Neutrophil (primary cell): Measurements from ENCODE around the gene UBA52.

Experiments
- H3K27ac ChIP-seq: fragments of 200-600 bp; sonication (generic); 2 replicates; pipeline ENCODE4 v1.5.1; 2016; ENCODE audit warnings: mild to moderate bottlenecking, moderate library complexity
- H3K27me3 ChIP-seq: fragments of 200-600 bp; sonication (generic); 2 replicates; pipeline ENCODE4 v1.6.0; 2016; ENCODE audit warnings: mild to moderate bottlenecking
- H3K36me3 ChIP-seq: fragments of 200-600 bp; sonication (generic); 2 replicates; pipeline ENCODE4 v1.5.1; 2017
- H3K4me1 ChIP-seq, 2 experiments: fragments of 200-600 bp in 1 of 2; sonication (generic) in 1 of 2; 1 replicate in 1 of 2; 2 replicates in 1 of 2; pipeline versions ENCODE4 v1.5.1 to v1.6.1; 2013 to 2016; ENCODE audit warnings: low read depth in 1 of 2, low read length in 1 of 2, mild to moderate bottlenecking in 1 of 2, moderate library complexity in 1 of 2; ENCODE audit not compliant: control insufficient read depth in 1 of 2, insufficient read depth in 1 of 2
- H3K4me3 ChIP-seq, 2 experiments: fragments of 200-600 bp in 1 of 2; sonication (generic) in 1 of 2; 1 replicate in 1 of 2; 2 replicates in 1 of 2; pipeline ENCODE4 v1.5.1; 2013 to 2016; ENCODE audit warnings: low read depth in 1 of 2, low read length in 1 of 2, mild to moderate bottlenecking in 1 of 2, moderate library complexity in 1 of 2
- H3K9me3 ChIP-seq: fragments of 200-600 bp; sonication (generic); 2 replicates; pipeline ENCODE4 v1.5.1; 2016
- CTCF ChIP-seq: fragments of 200-600 bp; sonication (generic); IDR thresholded peaks from 2 replicates; pipeline ENCODE4 v1.5.1; 2016; ENCODE audit warnings: antibody characterized with exemption

The UBA52 gene

GRCh38 chr19:18611327-18612050, 39.8 kb downstream of the UBA52 start:
- Histone ChIP-seq H3K4me1 (peaks cover 0 to 6% of the 10 kb centered on the region in 2 experiments), H3K27ac (no peak overlapping the region), H3K4me3 (no peak overlapping the region)

GRCh38 chr19:18612051-18612771, 40.6 kb downstream of the UBA52 start:
- H3K27me3 ChIP-seq = peaks cover 100% of the 10 kb centered on the region
- no peak for TF ChIP-seq CTCF
- H3K9me3 ChIP-seq = no peaks in the 10 kb centered on the region
- no peaks in the 10 kb centered on the region for H3K36me3 ChIP-seq
- no peak overlapping the region for H3K27ac ChIP-seq
- peaks cover 0 to 6% of the 10 kb centered on the region in 2 experiments for H3K4me1 ChIP-seq
- no peak overlapping the region for H3K4me3 ChIP-seq

More at GRCh38 chr19:18611327-18612050, 39.8 kb downstream of the UBA52 start:
- Histone ChIP-seq H3K36me3 (no peaks in the 10 kb centered on the region), H3K27me3 (peaks cover 98% of the 10 kb centered on the region), H3K9me3 (no peaks in the 10 kb centered on the region)
- TF ChIP-seq CTCF = no peak

- Histone ChIP-seq H3K9me3 (no peaks in the 10 kb centered on the region), H3K4me1 (peaks cover 0 to 6% of the 10 kb centered on the region in 2 experiments), H3K27me3 (peaks cover 100% of the 10 kb centered on the region), H3K4me3 (no peak within 1 kb of the TSS), H3K36me3 (no peaks in the 10 kb centered on the region), H3K27ac (no peak within 1 kb of the TSS)
- no peak for TF ChIP-seq CTCF
Observed at GRCh38 chr19:18612772-18613588, 41.3 kb downstream of the UBA52 start, which contains the start of gene TMEM59L. TSS of gene TMEM59L (plus strand) at chr19:18612870. CDS start at chr19:18612959, 89 bp downstream.

DNA sequence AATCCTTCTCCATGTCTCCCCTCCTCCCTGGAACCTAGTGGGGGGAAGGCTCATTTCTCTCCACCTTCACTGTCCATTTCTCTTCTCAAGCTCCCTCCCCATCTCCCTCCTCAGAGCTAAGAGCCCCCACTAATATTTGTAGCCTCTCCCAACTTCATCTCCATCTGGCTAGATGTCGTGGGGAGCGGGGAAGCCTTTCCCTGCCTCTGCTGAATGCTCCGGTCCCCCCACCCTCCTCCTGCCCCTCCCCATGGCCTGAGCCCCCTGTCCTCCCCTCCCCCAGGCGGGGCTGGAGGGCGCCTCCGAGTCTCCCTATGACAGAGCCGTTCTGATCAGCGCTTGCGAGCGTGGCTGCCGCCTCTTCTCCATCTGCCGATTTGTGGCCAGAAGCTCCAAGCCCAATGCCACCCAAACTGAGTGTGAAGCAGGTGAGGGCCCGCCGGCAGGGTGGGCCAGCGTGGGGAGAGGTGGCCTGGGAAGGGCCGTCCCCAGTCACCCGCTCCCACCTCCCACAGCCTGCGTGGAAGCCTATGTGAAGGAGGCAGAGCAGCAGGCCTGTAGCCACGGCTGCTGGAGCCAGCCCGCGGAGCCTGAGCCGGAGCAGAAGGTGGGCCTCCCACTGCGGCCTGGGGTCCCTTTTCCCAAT, 42.1 kb downstream of the UBA52 start:
- peaks cover 0 to 6% of the 10 kb centered on the region in 2 experiments for H3K4me1 ChIP-seq
- H3K27ac ChIP-seq = no peak overlapping the region
- no peaks in the 10 kb centered on the region for H3K9me3 ChIP-seq
- H3K4me3 ChIP-seq = no peak overlapping the region
- TF ChIP-seq CTCF = no peak
- peaks cover 96% of the 10 kb centered on the region for H3K27me3 ChIP-seq
- H3K36me3 ChIP-seq = no peaks in the 10 kb centered on the region

DNA sequence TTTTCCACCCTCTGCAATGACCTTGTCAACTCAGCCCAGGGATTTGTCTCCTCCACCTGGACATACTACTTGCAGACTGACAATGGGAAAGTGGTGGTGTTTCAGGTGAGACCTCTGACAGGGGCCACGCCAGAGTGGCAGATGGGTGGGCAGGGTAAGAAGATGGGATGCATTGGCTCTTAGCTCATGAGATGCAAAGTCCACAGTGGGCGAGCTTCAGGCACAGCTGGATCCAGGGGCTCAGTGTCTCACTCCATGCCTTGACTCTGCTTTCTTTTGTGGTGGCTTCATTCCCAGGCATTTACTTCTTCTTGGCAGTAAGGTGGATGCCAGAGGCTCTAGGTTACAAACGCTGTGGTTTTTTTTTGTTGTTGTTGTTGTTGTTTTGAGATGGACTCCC, 44.4 kb downstream of the UBA52 start:
- no peak for TF ChIP-seq CTCF
- Histone ChIP-seq H3K9me3 (no peaks in the 10 kb centered on the region), H3K36me3 (no peaks in the 10 kb centered on the region), H3K4me3 (no peak overlapping the region), H3K4me1 (peaks cover 0 to 6% of the 10 kb centered on the region in 2 experiments), H3K27me3 (peaks cover 93% of the 10 kb centered on the region), H3K27ac (no peak overlapping the region)
